A549 (cell line): ENCODE data around the gene NCBP3. TPM values are rescaled to one million over a fixed set of nuclear protein-coding genes. Genes with fewer than 3 reads are reported as not detected.

Source experiments
- ATAC-seq, 2 experiments: fragments of 200-7000 bp in 1 of 2; fragments of >200 bp in 1 of 2; cut with Nextera tagmentation in 1 of 2; cut with Tn5 transposase in 1 of 2; 3 replicates each; pipeline versions ENCODE4 v1.8.0 to v1.9.1; 2018 to 2020; ENCODE audit warnings: mild to moderate bottlenecking in 1 of 2, moderate library complexity in 1 of 2
- CTCF ChIA-PET: fragments of 300-600 bp; sonication (Branson Sonifier 250); formaldehyde crosslinking; extraction: SDS; loops from one replicate; lab custom pipeline; 2021; ENCODE audit warnings: antibody characterized with exemption, inconsistent platforms; lab: Yijun Ruan, JAX
- POLR2A ChIA-PET: fragments of 350-600 bp; formaldehyde crosslinking; extraction: SDS; loops from one replicate; lab custom pipeline; 2021; ENCODE audit warnings: antibody characterized with exemption, inconsistent platforms; lab: Yijun Ruan, JAX
- DNase-seq, 2 experiments: peaks; one replicate each; pipeline versions ENCODE4 v3.0.0 to v3.0.0-alpha.2; 2011 to 2016; ENCODE audit warnings: low read depth in 1 of 2, low spot score in 1 of 2
- FAIRE-seq: peaks from 2 replicates; lab custom pipeline; 2011; peaks lifted over from hg19 to GRCh38; lab: Jason Lieb, UNC
- H3K27ac ChIP-seq, 2 experiments: fragments of >200 bp; sonication (Bioruptor Twin); formaldehyde crosslinking; 3 replicates each; pipeline ENCODE4 v1.5.1; 2016 to 2017
- H3K4me1 ChIP-seq: fragments of >200 bp; sonication (Bioruptor Twin); formaldehyde crosslinking; 3 replicates; pipeline ENCODE4 v1.6.1; 2016
- H3K4me2 ChIP-seq: fragments of >200 bp; sonication (Bioruptor Twin); formaldehyde crosslinking; 3 replicates; pipeline ENCODE4 v1.6.1; 2016
- H3K4me3 ChIP-seq: fragments of >200 bp; sonication (Bioruptor Twin); formaldehyde crosslinking; 3 replicates; pipeline ENCODE4 v1.5.1; 2016
- H3K9me3 ChIP-seq: fragments of >200 bp; sonication (Bioruptor Twin); formaldehyde crosslinking; 3 replicates; pipeline ENCODE4 v1.6.1; 2016
- ATOH8 ChIP-seq: fragments of 250-450 bp; sonication (Bioruptor Pico); IDR thresholded peaks from 2 replicates; pipeline ENCODE4 v1.5.0; 2020; ENCODE audit warnings: low read depth, mild to moderate bottlenecking, moderate library complexity
- BCL3 ChIP-seq: fragments of >200 bp; sonication (Bioruptor Twin); formaldehyde crosslinking; IDR thresholded peaks from 3 replicates; pipeline ENCODE4 v1.6.1; 2016
- CBX8 ChIP-seq: fragments of 200-600 bp; sonication (generic); IDR thresholded peaks from 2 replicates; pipeline ENCODE4 v1.6.1; 2016
- CEBPB ChIP-seq, 2 experiments: fragments of >200 bp in 1 of 2; sonication (Bioruptor Twin) in 1 of 2; formaldehyde crosslinking in 1 of 2; IDR thresholded peaks; 2 replicates each; pipeline ENCODE4 v1.6.1; 2012 to 2016
- CHD2 ChIP-seq: fragments of 150-350 bp; IDR thresholded peaks from 2 replicates; pipeline ENCODE4 v1.6.1; 2014; ENCODE audit warnings: low read length; ENCODE audit not compliant: partially characterized antibody
- CTCF ChIP-seq: fragments of >200 bp; sonication (Bioruptor Twin); formaldehyde crosslinking; IDR thresholded peaks from 3 replicates; pipeline ENCODE4 v1.5.1; 2016
- E2F6 ChIP-seq: IDR thresholded peaks from 2 replicates; pipeline ENCODE4 v1.6.1; 2012; ENCODE audit warnings: low read depth, borderline replicate concordance
- EHMT2 ChIP-seq: fragments of 200-600 bp; sonication (generic); IDR thresholded peaks from 2 replicates; pipeline ENCODE4 v1.6.1; 2016; ENCODE audit warnings: antibody characterized with exemption, low read depth, mild to moderate bottlenecking, moderate library complexity
- FOSB ChIP-seq: fragments of 250-450 bp; sonication (Bioruptor Pico); IDR thresholded peaks from 2 replicates; pipeline ENCODE4 v1.5.0; 2020; ENCODE audit warnings: mild to moderate bottlenecking, moderate library complexity
- HDAC2 ChIP-seq: fragments of 200-600 bp; sonication (generic); IDR thresholded peaks from 2 replicates; pipeline ENCODE4 v1.6.1; 2016
- HOXB13 ChIP-seq: fragments of 250-450 bp; sonication (Bioruptor Pico); IDR thresholded peaks from 2 replicates; pipeline ENCODE4 v1.5.0; 2020; ENCODE audit warnings: low read depth, mild to moderate bottlenecking, moderate library complexity
- KDM5A ChIP-seq: fragments of 200-600 bp; sonication (generic); IDR thresholded peaks from 2 replicates; pipeline ENCODE4 v1.6.1; 2016; ENCODE audit warnings: antibody characterized with exemption, mild to moderate bottlenecking
- MAX ChIP-seq: IDR thresholded peaks from 2 replicates; pipeline ENCODE4 v1.6.1; 2012
- NFE2L2 ChIP-seq: fragments of 150-350 bp; conservative IDR thresholded peaks from 2 replicates; pipeline ENCODE4 v1.6.1; 2014; ENCODE audit warnings: low read length
- PHF8 ChIP-seq: fragments of 200-600 bp; sonication (generic); IDR thresholded peaks from 2 replicates; pipeline ENCODE4 v1.6.1; 2016; ENCODE audit warnings: low read depth, mild to moderate bottlenecking, antibody characterized with exemption, moderate library complexity, borderline replicate concordance
- POLR2A ChIP-seq: IDR thresholded peaks from 2 replicates; pipeline ENCODE4 v1.6.1; 2012; ENCODE audit warnings: mild to moderate bottlenecking, low read length
- RCOR1 ChIP-seq: fragments of 150-350 bp; IDR thresholded peaks from 2 replicates; pipeline ENCODE4 v1.6.1; 2014; ENCODE audit warnings: antibody characterized with exemption, low read length, low read depth
- RFX5 ChIP-seq: fragments of 450-650 bp; IDR thresholded peaks from 2 replicates; pipeline ENCODE4 v1.7.1; 2014; ENCODE audit warnings: antibody characterized with exemption, mild to moderate bottlenecking, moderate library complexity
- RNF2 ChIP-seq: fragments of 200-600 bp; sonication (generic); IDR thresholded peaks from 2 replicates; pipeline ENCODE4 v1.6.1; 2016; ENCODE audit warnings: low read depth, mild to moderate bottlenecking, antibody characterized with exemption, moderate library complexity, borderline replicate concordance
- USF2 ChIP-seq: fragments of 450-650 bp; IDR thresholded peaks from 2 replicates; pipeline ENCODE4 v1.6.1; 2014; ENCODE audit warnings: antibody characterized with exemption
- ZC3H11A ChIP-seq: fragments of 450-650 bp; IDR thresholded peaks from 2 replicates; pipeline ENCODE4 v1.6.1; 2014; ENCODE audit warnings: antibody characterized with exemption, mild to moderate bottlenecking
- ZSCAN20 ChIP-seq: fragments of 250-450 bp; sonication (Bioruptor Pico); IDR thresholded peaks from 2 replicates; pipeline ENCODE4 v1.8.0; 2022; ENCODE audit warnings: mild to moderate bottlenecking, moderate library complexity
- WGBS: methylation state at CpG from one replicate; pipeline ENCODE4 v1.1.6; 2017; ENCODE audit errors: missing lambda C conversion rate; 5-methylcytosine and 5-hydroxymethylcytosine counted together
- polyA plus RNA-seq, 4 experiments: library from polyadenylated mRNA; depleted of rRNA in 3 of 4; stranded (reverse); fragments of >200 nt; fragmentation: RNase III in 1 of 4; extraction: RNeasy Plus Mini Kit Qiagen cat#74134 plus additional on column Dnase treatment in 1 of 4; gene quantifications; 2 replicates in 3 of 4; 3 replicates in 1 of 4; pipeline ENCODE4 v1.2.3, GENCODE V29; 2011 to 2017

NCBP3 gene
- polyA plus RNA-seq, 2 of the 4 experiments (the other 2 are of a cell fraction) = 32.7 to 36.6 TPM

GRCh38 chr17:3885271-3885670 lies 39.2 kb upstream of the NCBP3 start:
- DNase-seq (no peak), FAIRE-seq (no peak), ATAC-seq (no peak)
- ChIA-PET POLR2A (no interaction called here), CTCF (interaction anchor here (0.7 to 11.0 kb wide), 13 partner anchors 9 to 189 kb away, joined by 3 to 101 read pairs (median 3); partner anchors contain the start of gene NCBP3)
- TF ChIP-seq CEBPB (IDR thresholded peaks at IDR 0.05) (no peak), HDAC2 (no peak), FOSB (CRISPR knock-in tag) (no peak), HOXB13 (CRISPR knock-in tag) (no peak), MAX (no peak), ATOH8 (no peak), ZSCAN20 (CRISPR knock-in tag) (no peak)
- H3K4me1 ChIP-seq = peaks cover 48% of the 10 kb centered on the region
- H3K9me3 ChIP-seq = no peaks in the 10 kb centered on the region
- no peak overlapping the region for H3K4me2 ChIP-seq
- 82% methylated on average over 14 of the region's 14 CpGs for WGBS
- H3K4me3 ChIP-seq = no peak overlapping the region
- H3K27ac ChIP-seq = peak overlapping the region; percentile 22 to 89; a peak in 4 of 6 replicates

GRCh38 chr17:3884188-3884587 lies 38.1 kb upstream of the NCBP3 start:
- DNase-seq (no peak), ATAC-seq (no peak), FAIRE-seq (no peak)
- POLR2A ChIA-PET = no interaction called here
- H3K9me3 ChIP-seq = no peaks in the 10 kb centered on the region
- CTCF ChIA-PET = interaction anchor here (0.9 to 11.0 kb wide), 10 partner anchors 9 to 150 kb away, joined by 3 to 101 read pairs (median 4); partner anchors contain the start of genes NCBP3 and P2RX1
- no peak overlapping the region for H3K4me2 ChIP-seq
- H3K4me1 ChIP-seq = peaks cover 37% of the 10 kb centered on the region
- 83% methylated on average over 12 of the region's 12 CpGs for WGBS
- H3K4me3 ChIP-seq = no peak overlapping the region
- H3K27ac ChIP-seq = no peak overlapping the region
- TF ChIP-seq E2F6 (no peak), RNF2 (no peak), NFE2L2 (no peak), CHD2 (no peak), ZSCAN20 (CRISPR knock-in tag) (no peak), RFX5 (no peak), KDM5A (no peak), BCL3 (no peak), RCOR1 (no peak)
- TF ChIP-seq, all 56 proteins: peak for 0

GRCh38 chr17:3882276-3882675 lies 36.2 kb upstream of the NCBP3 start:
- WGBS = 48% methylated on average over 4 of the region's 4 CpGs
- CTCF ChIA-PET = interaction anchor here (0.6 to 11.0 kb wide), 6 partner anchors 10 to 145 kb away, joined by 3 to 101 read pairs (median 6); partner anchors contain the start of gene CAMKK1
- DNase-seq (no peak), FAIRE-seq (no peak), ATAC-seq (no peak)
- Histone ChIP-seq H3K9me3 (no peaks in the 10 kb centered on the region), H3K4me2 (no peak overlapping the region)
- TF ChIP-seq CBX8 (no peak), CTCF (no peak), POLR2A (no peak), RCOR1 (no peak), ZC3H11A (no peak), USF2 (no peak), PHF8 (no peak), EHMT2 (no peak)
- TF ChIP-seq, all 56 proteins: peak for 0
- Histone ChIP-seq H3K27ac (no peak overlapping the region), H3K4me3 (no peak overlapping the region), H3K4me1 (peaks cover 18% of the 10 kb centered on the region)
- POLR2A ChIA-PET = no interaction called here
